ENCODE results near the gene UBALD2. TPM values are rescaled to one million over a fixed set of nuclear protein-coding genes. Genes with fewer than 3 reads are reported as not detected.

Gene UBALD2
- polyA plus RNA-seq, 1 donor from 2014 or later: 7.5 TPM

DNA sequence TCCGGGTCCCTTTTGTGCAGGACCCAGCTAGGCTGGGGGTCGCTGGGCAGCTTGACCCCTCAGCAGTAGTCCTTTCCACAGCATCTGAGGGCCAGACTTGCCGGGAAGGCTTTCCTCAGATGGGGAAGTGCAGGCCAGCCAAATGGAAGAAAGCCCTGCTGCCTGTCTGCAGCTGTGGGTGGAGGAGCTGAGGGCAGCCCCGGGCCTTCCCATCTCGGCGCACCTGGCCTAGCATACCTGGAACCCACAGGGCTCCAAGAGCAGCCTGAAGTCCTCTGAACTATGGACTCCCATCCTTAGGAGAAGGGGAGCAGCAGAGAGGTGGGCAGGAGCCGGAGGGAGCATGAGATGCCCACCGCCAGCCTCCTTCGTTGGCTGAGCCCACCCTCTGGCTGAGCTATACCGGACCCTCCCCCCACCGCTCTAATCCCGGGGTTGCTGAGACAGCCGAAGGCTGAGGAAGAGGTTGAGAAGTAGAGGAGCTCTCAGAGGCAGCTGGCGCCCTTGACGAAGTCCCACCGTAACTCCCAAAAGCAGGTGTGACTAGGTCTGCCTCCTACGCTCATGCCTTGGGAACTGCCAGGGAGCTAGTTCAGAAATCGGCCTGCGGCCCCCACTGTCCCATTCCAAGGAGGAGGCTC is 13.2 kb downstream of the UBALD2 start:
- Histone ChIP-seq H3K4me3 (ENCODE audit: low read length) (no peak overlapping the region), H3K79me2 (replicated peaks; ENCODE audit: insufficient read depth, low read length) (no peaks in the 10 kb centered on the region), H3K4me2 (ENCODE audit: low read length) (no peak overlapping the region), H3K27ac (ENCODE audit: low read length) (no peak overlapping the region), H3K9me2 (ENCODE audit: insufficient read depth, low read length) (no peaks in the 10 kb centered on the region), H3F3A (ENCODE audit: insufficient read depth, low read length, poor library complexity, severe bottlenecking) (no peaks in the 10 kb centered on the region), H3K9ac (ENCODE audit: low read length) (no peak overlapping the region), H3K9me3 (ENCODE audit: low read length) (no peaks in the 10 kb centered on the region), H4K20me1 (ENCODE audit: insufficient read depth) (no peaks in the 10 kb centered on the region), H3K27me3 (ENCODE audit: insufficient read depth, low read depth, low read length) (no peaks in the 10 kb centered on the region), H2AFZ (ENCODE audit: low read depth, low read length) (no peak overlapping the region), H3K36me3 (ENCODE audit: insufficient read depth, low read length) (no peaks in the 10 kb centered on the region)
- no peak for TF ChIP-seq SMC3 (conservative IDR thresholded peaks at IDR 0.05; ENCODE audit: poor library complexity)
- no peak for TF ChIP-seq TAF1 (IDR thresholded peaks at IDR 0.05; ENCODE audit: low read depth)
- TF ChIP-seq EZH2 (IDR thresholded peaks at IDR 0.05; ENCODE audit: borderline replicate concordance, insufficient read depth, low read length, poor library complexity, severe bottlenecking): no peak
- TF ChIP-seq, protein P1, sequence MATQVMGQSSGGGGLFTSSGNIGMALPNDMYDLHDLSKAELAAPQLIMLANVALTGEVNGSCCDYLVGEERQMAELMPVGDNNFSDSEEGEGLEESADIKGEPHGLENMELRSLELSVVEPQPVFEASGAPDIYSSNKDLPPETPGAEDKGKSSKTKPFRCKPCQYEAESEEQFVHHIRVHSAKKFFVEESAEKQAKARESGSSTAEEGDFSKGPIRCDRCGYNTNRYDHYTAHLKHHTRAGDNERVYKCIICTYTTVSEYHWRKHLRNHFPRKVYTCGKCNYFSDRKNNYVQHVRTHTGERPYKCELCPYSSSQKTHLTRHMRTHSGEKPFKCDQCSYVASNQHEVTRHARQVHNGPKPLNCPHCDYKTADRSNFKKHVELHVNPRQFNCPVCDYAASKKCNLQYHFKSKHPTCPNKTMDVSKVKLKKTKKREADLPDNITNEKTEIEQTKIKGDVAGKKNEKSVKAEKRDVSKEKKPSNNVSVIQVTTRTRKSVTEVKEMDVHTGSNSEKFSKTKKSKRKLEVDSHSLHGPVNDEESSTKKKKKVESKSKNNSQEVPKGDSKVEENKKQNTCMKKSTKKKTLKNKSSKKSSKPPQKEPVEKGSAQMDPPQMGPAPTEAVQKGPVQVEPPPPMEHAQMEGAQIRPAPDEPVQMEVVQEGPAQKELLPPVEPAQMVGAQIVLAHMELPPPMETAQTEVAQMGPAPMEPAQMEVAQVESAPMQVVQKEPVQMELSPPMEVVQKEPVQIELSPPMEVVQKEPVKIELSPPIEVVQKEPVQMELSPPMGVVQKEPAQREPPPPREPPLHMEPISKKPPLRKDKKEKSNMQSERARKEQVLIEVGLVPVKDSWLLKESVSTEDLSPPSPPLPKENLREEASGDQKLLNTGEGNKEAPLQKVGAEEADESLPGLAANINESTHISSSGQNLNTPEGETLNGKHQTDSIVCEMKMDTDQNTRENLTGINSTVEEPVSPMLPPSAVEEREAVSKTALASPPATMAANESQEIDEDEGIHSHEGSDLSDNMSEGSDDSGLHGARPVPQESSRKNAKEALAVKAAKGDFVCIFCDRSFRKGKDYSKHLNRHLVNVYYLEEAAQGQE (IDR thresholded peaks at IDR 0.05; ENCODE audit: borderline replicate concordance): no peak
- no peak for TF ChIP-seq EP300 (conservative IDR thresholded peaks at IDR 0.05; ENCODE audit: poor library complexity, severe bottlenecking)
- no peak for TF ChIP-seq MXI1 (conservative IDR thresholded peaks at IDR 0.05; ENCODE audit: poor library complexity, severe bottlenecking)
- no peak for TF ChIP-seq POLR2AphosphoS5 (IDR thresholded peaks at IDR 0.05)
- TF ChIP-seq RAD21 (conservative IDR thresholded peaks at IDR 0.05): no peak
- TF ChIP-seq, protein P2, sequence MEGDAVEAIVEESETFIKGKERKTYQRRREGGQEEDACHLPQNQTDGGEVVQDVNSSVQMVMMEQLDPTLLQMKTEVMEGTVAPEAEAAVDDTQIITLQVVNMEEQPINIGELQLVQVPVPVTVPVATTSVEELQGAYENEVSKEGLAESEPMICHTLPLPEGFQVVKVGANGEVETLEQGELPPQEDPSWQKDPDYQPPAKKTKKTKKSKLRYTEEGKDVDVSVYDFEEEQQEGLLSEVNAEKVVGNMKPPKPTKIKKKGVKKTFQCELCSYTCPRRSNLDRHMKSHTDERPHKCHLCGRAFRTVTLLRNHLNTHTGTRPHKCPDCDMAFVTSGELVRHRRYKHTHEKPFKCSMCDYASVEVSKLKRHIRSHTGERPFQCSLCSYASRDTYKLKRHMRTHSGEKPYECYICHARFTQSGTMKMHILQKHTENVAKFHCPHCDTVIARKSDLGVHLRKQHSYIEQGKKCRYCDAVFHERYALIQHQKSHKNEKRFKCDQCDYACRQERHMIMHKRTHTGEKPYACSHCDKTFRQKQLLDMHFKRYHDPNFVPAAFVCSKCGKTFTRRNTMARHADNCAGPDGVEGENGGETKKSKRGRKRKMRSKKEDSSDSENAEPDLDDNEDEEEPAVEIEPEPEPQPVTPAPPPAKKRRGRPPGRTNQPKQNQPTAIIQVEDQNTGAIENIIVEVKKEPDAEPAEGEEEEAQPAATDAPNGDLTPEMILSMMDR (IDR thresholded peaks at IDR 0.05; ENCODE audit: poor library complexity, severe bottlenecking): no peak

DNA sequence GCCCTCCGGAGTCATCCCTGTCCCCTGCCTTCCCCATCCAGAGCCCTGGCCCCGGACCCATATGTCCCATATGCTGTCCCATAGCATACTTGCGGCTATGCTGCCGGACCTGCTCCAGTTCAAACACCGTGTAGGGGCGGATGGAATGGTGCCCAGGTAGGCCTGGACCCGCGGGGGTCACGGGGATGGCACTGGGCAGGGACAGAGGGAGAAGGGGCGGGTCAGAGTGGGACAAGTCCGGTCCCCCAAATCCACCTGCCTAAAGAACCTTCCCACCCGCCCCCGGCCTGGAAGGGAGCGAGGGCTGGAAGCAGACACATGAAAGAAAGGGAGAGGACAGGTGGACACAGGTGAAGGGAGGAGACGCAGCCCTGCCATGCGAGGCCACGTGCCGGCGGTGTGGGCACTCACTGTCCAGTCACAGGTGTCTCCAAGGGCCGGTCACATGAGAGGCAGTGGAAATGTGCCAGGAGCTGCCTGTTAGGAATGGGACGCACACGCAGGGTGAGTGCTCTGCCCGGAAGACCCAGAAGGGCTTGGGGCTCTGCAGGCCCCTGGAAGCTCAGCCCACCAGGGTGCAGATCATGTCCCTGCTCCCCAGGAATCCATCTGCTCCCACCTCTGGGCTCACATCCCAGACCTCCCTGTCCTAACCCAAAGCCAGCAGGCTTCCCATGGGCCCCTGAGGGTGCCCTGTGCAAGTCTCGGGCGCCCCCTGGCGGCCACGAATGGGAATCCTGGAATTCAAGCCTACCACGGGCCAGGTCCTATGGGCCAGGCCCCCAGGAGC is 14.0 kb downstream of the UBALD2 start:
- H3K9ac ChIP-seq (ENCODE audit: low read length): no peak overlapping the region
- H3K79me2 ChIP-seq (replicated peaks; ENCODE audit: insufficient read depth, low read length): no peaks in the 10 kb centered on the region
- no peaks in the 10 kb centered on the region for H3K9me3 ChIP-seq (ENCODE audit: low read length)
- no peak overlapping the region for H3K27ac ChIP-seq (ENCODE audit: low read length)
- no peak for TF ChIP-seq EP300 (conservative IDR thresholded peaks at IDR 0.05; ENCODE audit: poor library complexity, severe bottlenecking)
- no peak for TF ChIP-seq TAF1 (IDR thresholded peaks at IDR 0.05; ENCODE audit: low read depth)
- TF ChIP-seq SMC3 (conservative IDR thresholded peaks at IDR 0.05; ENCODE audit: poor library complexity): peak; percentile 92
- peak; percentile 89 for TF ChIP-seq RAD21 (conservative IDR thresholded peaks at IDR 0.05)
- TF ChIP-seq, protein P2 (IDR thresholded peaks at IDR 0.05; ENCODE audit: poor library complexity, severe bottlenecking): peak; percentile 95
- H3K4me3 ChIP-seq (ENCODE audit: low read length): no peak overlapping the region
- H3F3A ChIP-seq (ENCODE audit: insufficient read depth, low read length, poor library complexity, severe bottlenecking): no peaks in the 10 kb centered on the region
- no peak overlapping the region for H2AFZ ChIP-seq (ENCODE audit: low read depth, low read length)
- H4K20me1 ChIP-seq (ENCODE audit: insufficient read depth): no peaks in the 10 kb centered on the region
- no peaks in the 10 kb centered on the region for H3K9me2 ChIP-seq (ENCODE audit: insufficient read depth, low read length)
- H3K27me3 ChIP-seq (ENCODE audit: insufficient read depth, low read depth, low read length): no peaks in the 10 kb centered on the region
- no peaks in the 10 kb centered on the region for H3K36me3 ChIP-seq (ENCODE audit: insufficient read depth, low read length)
- no peak overlapping the region for H3K4me2 ChIP-seq (ENCODE audit: low read length)
